NCI-H774 (cell line): ENCODE measurements around the gene IMP3.
"Not testable (repeated sequence)": the region's sequence is repeated elsewhere in the genome, so short reads cannot be mapped to it uniquely, and the experiment has no call there.

Experiments
- DNase-seq: peaks from one replicate; lab custom pipeline; 2025; lab: John Stamatoyannopoulos, UW

Gene IMP3

DNA sequence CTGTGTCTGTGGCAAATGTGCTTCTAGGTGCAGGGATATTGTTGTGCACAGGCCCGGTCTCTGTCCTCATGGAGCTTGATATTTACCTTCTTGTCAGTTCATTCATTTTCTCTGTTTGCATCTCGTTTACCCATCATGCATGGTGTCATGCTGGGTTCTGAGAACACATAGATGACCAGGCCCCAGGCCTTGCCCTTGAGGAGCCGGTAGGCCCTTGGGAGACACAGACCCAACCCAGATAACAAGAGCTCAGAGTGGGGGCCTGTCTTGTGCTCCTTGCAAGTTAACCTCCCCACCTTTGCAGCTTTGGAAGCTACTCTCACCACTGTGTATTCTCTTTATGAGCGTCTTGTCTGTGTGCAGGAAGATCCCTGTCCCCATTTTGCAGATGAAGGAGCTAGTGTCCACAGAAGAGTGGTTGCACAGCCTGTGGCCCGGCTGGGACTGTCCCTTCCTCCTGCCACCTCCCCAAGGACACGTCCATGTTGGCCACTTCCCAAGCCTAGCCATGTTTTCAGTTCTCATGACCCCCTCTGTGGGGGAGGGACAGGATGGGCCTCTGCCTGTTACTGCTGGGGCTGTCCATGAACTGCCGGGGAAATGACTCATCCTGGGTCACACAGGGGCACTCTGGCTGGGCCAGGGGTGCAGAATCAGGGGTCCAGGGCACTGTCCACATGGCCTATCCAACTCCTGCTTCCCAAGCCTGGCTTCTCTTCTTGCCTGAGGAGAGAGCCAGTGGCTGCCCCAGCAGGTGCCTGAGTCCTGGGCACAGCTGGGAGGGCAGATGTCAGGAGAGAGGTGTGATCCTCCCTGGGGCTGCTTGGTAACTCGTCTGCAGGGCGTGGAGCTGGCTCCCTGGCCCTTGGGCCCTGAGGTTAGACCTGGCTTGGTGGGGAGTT lies 11.1 kb upstream of the IMP3 start:
- no peak for DNase-seq

DNA sequence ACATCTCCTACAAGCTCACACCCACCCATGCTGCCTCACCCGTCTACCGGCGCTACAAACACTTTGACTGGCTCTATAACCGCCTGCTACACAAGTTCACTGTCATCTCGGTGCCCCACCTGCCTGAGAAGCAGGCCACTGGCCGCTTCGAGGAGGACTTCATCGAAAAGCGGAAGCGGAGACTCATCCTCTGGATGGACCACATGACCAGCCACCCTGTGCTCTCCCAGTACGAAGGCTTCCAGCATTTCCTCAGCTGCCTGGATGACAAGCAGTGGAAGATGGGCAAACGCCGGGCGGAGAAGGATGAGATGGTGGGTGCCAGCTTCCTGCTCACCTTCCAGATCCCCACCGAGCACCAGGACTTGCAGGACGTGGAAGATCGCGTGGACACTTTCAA lies 9.8 kb upstream of the IMP3 start:
- DNase-seq: no peak

DNA sequence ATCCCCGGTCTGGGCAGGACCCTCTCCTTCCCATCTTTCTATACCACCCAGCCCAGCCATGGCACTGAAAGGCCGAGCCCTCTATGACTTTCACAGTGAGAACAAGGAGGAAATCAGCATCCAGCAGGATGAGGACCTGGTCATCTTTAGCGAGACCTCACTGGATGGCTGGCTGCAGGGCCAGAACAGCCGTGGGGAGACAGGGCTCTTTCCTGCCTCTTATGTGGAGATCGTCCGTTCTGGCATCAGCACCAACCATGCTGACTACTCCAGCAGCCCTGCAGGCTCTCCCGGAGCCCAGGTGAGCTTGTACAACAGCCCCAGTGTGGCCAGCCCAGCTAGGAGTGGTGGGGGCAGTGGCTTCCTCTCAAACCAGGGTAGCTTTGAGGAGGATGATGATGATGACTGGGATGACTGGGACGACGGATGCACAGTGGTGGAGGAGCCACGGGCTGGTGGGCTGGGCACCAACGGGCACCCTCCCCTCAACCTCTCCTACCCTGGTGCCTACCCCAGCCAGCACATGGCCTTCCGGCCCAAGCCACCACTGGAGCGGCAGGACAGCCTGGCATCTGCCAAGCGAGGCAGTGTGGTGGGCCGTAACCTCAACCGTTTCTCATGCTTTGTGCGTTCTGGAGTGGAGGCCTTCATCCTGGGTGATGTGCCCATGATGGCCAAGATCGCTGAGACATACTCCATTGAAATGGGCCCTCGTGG lies 9.2 kb upstream of the IMP3 start:
- no peak for DNase-seq

DNA sequence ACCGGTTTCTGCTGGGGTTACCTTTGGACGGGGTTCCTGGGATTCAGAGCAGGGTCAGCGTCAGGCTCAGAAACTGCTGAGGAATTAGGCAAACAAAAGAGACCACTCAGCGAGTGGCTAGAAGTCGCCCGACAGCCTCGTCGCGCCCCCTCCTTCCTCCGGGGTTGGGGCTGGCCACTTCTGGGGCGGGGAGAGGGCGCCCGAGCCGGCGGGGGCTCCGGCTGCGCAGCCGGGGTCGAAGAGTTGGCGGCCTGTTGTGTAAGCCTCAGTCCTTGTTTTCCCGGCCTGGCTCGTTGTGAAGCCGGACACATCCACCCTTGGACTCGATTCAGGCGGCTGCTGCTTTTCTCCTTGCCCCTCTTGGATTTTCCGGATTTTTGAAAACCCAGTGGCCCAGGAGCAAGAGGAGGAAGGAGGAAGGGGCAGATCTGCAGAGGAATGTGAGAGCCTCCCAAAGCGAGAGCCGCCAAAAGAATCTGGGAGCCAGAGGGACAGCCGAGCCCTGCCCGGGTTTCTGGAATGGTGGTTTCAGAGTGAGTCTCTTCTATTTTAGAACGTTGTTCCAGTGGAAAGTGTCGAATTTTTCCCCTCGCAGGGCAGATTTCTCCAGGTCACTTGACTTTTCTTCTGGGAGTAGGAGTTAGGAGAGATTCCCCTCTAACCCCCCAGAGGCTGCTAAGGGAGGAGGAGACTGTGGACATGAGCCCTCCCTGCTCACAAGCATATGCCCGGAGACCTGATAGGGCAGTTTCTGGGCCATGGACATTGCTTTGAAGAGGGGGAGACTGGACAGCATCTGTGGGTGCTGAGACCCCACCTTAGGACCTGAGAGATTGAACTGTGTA lies 8.4 kb upstream of the IMP3 start:
- no peak for DNase-seq

DNA sequence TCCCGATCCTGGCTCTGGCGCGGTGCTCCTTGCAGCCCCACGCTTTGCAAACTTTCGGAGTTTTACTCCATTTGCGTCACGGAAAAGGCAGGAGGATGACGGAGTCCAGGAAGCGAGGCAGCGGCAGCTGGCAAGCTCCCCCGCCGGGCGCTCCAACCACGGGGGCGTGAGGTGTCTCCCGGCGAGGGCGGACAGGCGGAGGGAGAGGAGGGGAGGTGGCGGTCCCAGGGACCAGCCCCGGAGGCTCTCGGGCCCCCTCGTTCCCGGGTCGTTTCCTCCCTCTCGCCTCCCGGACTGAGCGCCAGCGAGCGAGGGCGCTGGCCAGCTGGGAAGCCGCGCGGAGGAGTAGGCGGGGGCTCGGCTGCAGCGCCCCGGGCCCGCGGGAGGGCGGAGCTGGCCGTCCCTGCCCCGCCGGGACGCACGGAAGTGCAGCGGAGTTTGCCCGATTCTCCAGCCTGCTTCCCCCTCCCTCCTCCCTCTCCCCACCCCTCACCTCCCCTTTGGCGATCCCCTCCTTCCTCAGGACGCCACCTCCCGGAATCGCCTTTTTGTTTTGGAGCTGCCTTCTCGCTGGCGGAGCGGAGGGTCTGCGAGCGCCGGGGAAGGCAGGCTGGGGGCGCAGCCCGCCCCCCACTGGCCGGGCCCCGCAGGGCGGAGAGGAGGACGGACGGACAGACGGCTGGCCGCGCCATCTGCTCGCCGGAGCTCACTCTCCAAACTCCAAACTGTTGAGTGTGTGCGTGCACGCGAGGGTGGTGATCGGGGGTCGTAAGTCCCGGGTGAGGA lies 7.5 kb upstream of the IMP3 start, which contains the start of gene SNX33:
Gene SNX33, plus strand, starts transcription at position 543 of the 786 bp plus-strand sequence. CDS start 1,191 bp downstream, outside the sequence.
- DNase-seq: peak; percentile 47

DNA sequence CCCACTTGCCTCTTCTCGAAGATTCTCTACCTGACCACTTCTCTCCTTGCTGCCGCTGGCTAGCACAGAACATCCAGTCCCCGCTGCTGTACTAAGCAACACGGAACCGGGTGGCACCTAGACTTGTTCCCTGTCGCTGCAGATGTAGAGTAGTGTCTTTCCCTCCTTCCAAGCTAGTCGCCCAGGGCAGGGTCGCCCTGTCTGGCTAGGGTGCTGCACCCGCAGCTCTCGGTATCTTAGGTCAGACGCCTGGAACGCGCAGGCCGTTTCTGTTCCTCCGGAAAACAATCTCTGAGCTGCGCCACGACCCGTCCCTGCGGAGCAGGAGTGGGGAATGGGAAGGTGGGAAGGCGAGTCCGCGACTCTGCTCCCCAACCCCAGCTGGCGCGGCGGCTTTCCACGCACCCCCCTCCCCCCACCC lies 6.9 kb upstream of the IMP3 start:
- no peak for DNase-seq

DNA sequence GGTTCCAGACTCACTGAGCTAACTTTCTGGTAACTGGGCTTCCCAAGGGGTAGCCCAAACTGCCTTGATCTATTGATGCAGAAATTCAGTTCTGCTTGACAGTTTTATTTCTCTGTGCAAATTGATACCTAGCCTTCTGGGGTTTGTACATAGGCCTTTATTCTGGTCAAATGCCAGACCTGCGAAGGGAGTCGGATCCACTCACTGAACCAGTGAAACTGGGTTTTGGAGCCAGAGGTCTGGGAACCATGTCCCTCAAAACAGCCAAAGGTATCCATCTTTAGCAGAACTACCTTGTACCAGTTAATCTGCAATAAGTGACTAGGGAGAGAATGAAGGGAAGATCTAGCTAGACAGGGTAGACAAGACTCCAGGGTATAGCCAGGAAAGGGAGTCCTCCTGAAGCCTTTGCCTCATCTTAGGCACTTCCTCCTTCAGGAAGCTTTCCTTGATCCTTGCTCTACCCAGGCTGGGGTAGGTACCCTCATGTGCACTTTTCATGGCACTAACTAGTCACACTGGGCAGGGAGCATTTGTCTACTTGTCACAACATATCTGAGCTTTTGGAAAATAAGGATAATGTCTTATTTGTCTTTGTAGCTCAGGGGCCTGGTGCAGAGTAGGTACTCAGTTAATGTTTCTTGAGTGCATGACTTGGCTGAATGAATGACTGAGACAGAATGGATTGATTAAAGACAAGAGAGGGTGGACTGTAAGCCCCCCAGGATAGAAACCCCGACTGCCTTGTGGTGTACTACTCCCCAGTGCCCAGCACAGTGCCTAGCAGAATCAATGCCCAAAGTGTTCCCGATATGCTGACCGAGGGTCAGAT lies 6.3 kb upstream of the IMP3 start:
- no peak for DNase-seq

DNA sequence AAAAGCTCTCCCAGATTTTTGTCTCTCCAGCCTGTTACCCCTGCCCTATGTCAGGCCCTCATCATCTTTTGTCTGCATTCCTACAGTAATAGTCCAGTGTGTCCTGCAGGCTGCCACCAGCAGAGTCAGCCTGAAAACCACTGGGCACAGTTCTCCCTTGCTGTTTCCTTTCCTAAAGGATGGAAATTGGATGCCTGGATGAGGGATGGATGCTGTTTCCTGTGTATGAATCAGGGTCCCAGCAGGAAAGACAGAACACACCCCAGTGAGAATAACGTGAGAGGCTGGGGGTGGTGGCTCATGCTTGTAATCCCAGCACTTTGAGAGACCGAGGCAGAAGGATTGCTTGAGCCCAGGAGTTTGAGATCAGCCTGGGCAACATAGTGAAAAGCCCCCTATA lies 4.4 kb upstream of the IMP3 start:
- no peak for DNase-seq

DNA sequence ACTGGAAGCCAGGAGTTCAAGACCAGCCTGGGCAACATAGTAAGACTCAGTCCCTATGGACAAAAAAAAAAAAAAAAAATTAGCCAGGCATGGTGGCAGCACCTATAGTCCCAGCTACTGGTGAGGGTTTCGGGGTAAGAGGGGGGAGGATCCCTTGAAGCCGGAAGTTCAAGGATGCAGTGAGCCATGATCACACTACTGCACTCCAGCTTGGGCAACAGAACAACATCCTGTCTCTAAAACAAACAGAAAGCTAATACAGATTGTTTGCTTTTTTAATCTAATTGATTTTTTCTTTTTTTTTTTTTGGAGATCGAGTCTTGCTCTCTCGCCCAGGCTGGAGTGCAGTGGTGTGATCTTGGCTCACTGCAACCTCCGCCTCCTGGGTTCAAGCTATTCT lies 1.6 kb upstream of the IMP3 start:
- DNase-seq: no peak

DNA sequence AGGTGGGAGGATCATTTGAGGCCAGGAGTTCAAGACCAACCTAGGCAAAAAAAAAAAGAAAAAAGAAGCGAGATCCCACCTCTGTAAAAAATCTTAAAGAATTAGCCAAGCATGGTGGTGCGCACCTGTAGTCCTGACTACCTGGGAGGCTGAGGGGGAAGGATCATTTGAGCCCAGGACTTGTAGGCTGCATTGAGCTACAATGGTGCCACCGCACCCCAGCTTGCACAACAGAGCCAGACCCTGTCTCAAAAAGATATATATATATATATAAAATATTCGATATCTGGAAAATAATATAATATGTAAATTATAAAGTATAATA lies 1.1 kb upstream of the IMP3 start:
- DNase-seq: no peak

DNA sequence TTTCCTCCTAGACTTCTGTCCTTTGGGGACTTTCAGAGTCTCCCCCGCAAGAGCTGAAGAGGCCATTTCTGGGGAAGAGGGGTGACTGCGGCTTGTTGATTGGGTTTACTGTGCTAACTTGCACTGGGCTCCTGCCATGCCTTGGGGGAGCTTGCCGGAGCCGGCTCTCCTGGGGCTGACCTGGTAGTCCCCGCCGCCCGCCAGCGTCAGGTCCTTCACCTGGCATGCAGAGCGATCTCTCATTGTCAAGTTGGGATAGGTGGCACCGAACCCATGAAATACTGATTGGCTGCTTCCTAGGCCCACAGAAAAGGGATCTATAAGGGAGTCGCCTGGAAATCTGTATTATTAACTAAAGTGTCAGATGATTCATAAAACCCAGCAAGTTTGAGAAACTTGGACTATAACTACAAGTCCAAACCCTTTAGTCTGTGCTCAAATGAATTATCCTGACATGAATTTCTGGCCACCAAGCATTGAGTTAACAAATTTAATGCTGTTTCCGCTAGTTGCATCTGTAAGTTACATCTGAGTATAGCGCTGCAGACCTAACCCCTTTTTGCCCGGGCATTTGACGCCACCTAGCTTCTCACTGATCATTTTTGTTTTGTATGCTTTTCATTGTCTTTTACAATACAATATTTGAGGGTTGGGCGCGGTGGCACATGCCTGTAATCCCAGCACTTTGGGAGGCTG lies 607 bp upstream of the IMP3 start:
- peak; percentile 47 for DNase-seq

DNA sequence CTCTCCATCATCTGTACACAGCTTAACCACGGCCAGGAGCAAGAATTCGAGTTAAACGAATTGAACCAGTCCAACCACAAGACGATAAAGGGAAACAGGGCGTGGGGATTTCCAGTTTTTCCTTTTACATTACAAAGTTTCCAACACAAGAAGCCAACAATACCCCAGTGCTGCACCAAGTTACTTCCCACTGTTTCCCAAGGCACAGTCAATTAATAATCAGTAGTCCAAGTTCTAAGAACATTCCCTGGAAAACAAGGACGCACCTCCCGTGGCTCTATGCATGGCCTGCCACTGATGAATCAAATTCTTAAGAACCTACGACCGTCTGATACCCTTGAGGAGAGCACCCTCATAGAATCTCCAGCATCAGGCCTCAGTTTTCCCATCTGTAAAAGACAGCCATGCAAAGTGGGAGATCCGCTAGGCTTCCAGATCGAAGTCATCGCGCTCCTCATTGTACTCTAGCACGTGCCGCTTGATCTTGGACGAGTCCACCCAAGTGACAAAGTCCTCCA lies 774 bp downstream of the IMP3 start:
- DNase-seq: no peak

DNA sequence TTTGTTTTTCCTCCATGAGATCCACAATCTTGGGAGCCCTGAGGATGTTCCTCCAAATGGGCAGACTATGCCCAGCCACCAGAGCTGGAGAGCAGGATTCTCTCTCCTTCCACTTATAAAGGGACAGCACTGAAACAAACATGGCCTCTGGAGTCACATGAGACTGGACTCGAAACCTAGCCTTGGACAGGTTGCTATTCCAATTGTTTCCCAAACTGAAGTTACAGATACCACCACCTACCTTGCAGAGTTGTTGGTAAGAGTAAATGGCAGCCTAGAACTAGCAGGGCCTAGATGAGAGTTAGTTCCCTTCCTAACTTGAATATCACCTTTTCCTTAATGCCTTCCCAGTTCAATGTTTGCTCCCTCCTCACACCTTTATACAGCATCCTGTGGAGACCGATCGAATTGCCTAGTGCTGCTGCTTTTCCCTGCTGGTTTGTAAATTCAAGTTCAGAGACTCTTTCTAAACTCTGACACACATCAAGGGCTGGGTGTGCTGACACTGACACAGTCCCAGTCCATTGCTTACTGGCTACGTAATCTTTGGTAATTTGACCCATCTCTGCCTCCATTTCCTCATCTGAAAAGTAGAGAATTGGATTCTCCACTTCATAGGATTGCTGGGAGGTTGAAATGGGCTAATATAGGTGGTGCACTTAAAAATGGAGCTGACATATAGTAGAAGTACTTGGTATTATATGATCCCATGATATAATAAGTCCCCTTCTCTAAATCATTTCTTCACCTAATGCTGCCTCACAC lies 2.6 kb downstream of the IMP3 start:
- DNase-seq: no peak

DNA sequence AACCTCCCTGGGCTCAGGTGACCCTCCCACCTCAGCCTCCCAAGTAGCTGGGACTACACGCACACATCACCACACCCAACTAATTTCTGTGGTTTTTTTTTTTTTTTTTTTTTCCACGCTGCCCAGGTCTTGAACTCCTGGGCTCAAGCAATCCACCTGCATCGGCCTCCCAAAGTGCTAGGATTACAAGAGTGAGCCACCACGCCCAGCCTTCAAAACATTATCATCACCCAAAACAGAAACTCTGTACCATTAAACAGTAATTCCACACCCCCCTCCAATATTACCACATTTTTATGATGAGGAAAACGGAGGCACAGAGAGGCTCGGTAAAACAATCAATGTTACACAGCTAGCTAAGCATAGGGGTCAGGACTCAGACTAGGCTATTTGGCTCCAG lies 4.0 kb downstream of the IMP3 start:
- DNase-seq: no peak

DNA sequence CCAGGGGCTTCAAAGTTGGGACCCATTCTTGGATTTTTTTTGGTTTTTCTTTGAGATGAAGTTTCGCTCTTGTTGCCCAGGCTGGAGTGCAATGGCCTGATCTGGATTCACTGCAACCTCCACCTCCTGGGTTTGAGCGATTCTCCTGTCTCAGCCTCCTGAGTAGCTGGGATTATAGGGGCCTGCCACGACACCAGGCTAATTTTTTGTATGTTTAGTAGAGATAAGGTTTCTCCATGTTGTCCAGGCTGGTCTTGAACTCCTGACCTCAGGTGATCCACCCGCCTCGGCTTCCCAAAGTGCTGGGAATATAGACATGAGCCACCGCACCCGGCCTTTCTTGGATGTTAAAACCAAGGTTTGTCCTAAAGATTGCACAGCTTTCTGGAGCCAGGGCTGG lies 6.1 kb downstream of the IMP3 start:
- DNase-seq: not testable (repeated sequence)

DNA sequence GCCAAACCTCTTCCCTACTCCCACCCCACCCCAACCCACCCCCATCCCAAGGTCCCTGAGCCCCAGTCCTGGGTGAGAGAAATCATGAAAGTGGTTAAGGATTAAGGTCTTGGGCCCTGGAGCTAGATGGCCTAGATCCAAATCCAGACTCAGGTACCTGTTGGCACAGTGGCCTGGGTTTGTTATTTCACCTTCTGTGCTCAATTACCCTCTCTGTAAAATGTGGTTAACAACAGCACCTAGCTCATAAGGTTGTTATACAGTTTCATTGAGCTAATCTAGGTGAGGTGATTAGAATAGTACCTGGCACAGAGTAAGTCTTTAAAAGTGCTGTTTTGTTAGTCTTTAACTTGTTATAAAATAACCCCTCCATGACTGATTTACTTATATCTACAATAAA lies 8.1 kb downstream of the IMP3 start:
- no peak for DNase-seq

DNA sequence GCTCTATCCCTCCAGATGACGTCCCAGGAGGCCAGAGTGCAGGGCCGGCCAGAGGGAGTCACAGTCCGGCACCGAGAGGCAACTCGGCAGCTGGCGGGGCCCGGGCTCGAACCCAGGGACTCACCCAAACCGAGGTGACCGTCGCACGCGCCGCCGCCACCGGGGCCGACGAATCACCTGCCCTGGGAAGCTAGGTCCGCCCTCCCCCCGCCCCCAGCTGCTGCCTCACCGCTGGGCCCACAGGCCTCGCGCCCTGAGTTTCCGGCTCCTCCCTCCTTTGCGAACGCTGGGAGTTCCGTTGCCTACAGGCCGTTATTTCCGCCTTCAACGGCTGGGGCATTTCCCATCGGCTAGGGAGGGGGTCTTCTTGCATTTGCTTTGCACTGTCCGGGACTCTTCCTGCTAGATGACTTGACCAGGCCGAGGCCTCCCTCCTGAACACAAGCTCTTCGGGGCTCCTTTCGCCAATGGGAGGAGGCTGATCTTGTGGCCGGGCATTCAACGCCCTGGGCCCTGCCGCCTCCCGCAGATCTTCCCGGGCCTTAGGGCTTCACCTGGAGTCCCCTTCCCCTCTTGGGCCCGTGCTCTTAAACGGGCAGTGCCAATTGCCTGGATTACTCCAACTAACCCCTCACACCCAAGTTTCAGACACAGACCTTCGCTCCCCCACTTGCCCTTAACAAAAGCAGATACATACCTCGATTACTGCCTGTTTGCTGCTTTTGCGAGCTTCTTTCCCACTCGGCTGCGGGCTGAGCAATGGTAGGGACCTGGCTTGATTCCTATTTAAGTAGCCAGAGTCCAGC lies 14.3 kb downstream of the IMP3 start, which contains the start of gene SNUPN:
Gene SNUPN, minus strand, starts transcription at position 184 of the 806 bp plus-strand sequence. CDS start 4,674 bp downstream, outside the sequence.
- peak; percentile 90 for DNase-seq

DNA sequence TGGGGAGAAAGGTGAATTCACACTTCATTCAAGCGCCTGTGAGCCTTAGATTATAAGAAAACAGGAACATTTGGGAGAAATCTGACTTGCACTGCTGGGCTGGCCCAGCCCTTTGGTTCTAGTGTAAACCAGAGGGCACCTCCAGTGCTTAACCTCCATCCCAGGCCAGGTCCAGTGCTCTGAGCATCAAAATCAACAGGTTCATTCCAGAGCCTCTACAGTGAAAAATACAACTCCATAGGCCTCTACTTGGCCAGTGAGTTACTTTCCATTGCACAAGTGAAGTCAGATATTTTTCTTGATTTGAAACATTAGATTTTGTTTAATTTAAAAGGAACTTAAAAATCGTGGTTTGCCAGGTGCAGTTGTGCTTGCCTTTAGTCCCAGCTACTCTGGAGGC lies 17.5 kb downstream of the IMP3 start:
- no peak for DNase-seq
